HG03571 (cell line): ENCODE results near the gene NEURL3.

Experiments
- ATAC-seq: cut with Tn5 transposase; IDR thresholded peaks from one replicate; pipeline ENCODE4 v1.9.1; 2021; ENCODE audit not compliant: unreplicated experiment

Gene NEURL3

GRCh38 chr2:96540136-96540535, 35.0 kb upstream of the NEURL3 start:
- ATAC-seq: no peak

- ATAC-seq: no peak
These were observed 34.2 kb upstream of the NEURL3 start for GRCh38 chr2:96539215-96539920.

GRCh38 chr2:96538487-96539214, 33.5 kb upstream of the NEURL3 start:
- ATAC-seq: no peak

GRCh38 chr2:96537734-96538486, 32.8 kb upstream of the NEURL3 start:
- ATAC-seq: no peak

GRCh38 chr2:96537066-96537733, 32.0 kb upstream of the NEURL3 start:
- peak; percentile 45 for ATAC-seq

GRCh38 chr2:96536445-96537065, 31.4 kb upstream of the NEURL3 start, which contains the start of gene ARID5A:
Gene ARID5A, plus strand, starts transcription at chr2:96536752. Its CDS starts 75 bp downstream, at chr2:96536827.
- peak; percentile 47 for ATAC-seq

- ATAC-seq: no peak
These were observed 30.2 kb upstream of the NEURL3 start for GRCh38 chr2:96535331-96535730.

GRCh38 chr2:96534701-96535181, 29.6 kb upstream of the NEURL3 start:
- no peak for ATAC-seq

GRCh38 chr2:96534141-96534540, 29.0 kb upstream of the NEURL3 start:
- no peak for ATAC-seq

- no peak for ATAC-seq
These were observed 28.3 kb upstream of the NEURL3 start for GRCh38 chr2:96533292-96534073.

- ATAC-seq: no peak
These were observed 27.6 kb upstream of the NEURL3 start for GRCh38 chr2:96532641-96533291.

GRCh38 chr2:96531872-96532505, 26.8 kb upstream of the NEURL3 start:
- no peak for ATAC-seq

- ATAC-seq: no peak
These were observed 26.2 kb upstream of the NEURL3 start for GRCh38 chr2:96531366-96531765.

GRCh38 chr2:96530474-96531357, 25.6 kb upstream of the NEURL3 start:
- no peak for ATAC-seq

- no peak for ATAC-seq
These were observed 24.9 kb upstream of the NEURL3 start for GRCh38 chr2:96530144-96530430.

GRCh38 chr2:96529376-96530143, 24.4 kb upstream of the NEURL3 start:
- no peak for ATAC-seq

GRCh38 chr2:96528700-96529375, 23.7 kb upstream of the NEURL3 start:
- no peak for ATAC-seq
